Daoy (cell line): ENCODE data around the gene FLOT1. TPM values are rescaled to one million over a fixed set of nuclear protein-coding genes. Genes with fewer than 3 reads are reported as not detected.
"Not testable (repeated sequence)": the region's sequence is repeated elsewhere in the genome, so short reads cannot be mapped to it uniquely, and the experiment has no call there.

ENCODE experiments used
- DNase-seq: peaks from one replicate; pipeline ENCODE4 v3.0.0-alpha.2; 2015; ENCODE audit warnings: low read depth
- total RNA-seq: library from RNA; depleted of rRNA; stranded (reverse); fragments of >200 nt; shearing (Covaris generic); gene quantifications from 2 replicates; pipeline ENCODE4 v1.2.3, GENCODE V29; 2014

Gene FLOT1
- total RNA-seq, 1 experiment from 2014 or later, result 430 TPM

- not testable (repeated sequence) for DNase-seq
Observed at GRCh38 chr6:30723843-30724741, 18.4 kb downstream of the FLOT1 start.

GRCh38 chr6:30723159-30723842, 19.2 kb downstream of the FLOT1 start:
- DNase-seq, result not testable (repeated sequence)

GRCh38 chr6:30722280-30723112, 20.0 kb downstream of the FLOT1 start:
- DNase-seq, result peak; percentile 83

GRCh38 chr6:30722025-30722279, 20.5 kb downstream of the FLOT1 start:
- not testable (repeated sequence) for DNase-seq

GRCh38 chr6:30721198-30722024, 21.1 kb downstream of the FLOT1 start:
- peak; percentile 95 for DNase-seq

- peak; percentile 69 for DNase-seq
Observed at GRCh38 chr6:30720738-30721197, 21.7 kb downstream of the FLOT1 start.

- DNase-seq, result peak; percentile 100
Observed at GRCh38 chr6:30719791-30720737, 22.4 kb downstream of the FLOT1 start, which contains the start of gene TUBB. Gene TUBB, plus strand, starts transcription at chr6:30720352. Its CDS starts 155 bp downstream, at chr6:30720507.

GRCh38 chr6:30719356-30719755, 23.1 kb downstream of the FLOT1 start:
- DNase-seq, result no peak

- DNase-seq, result not testable (repeated sequence)
Observed at GRCh38 chr6:30717845-30718720, 24.4 kb downstream of the FLOT1 start.

- peak; percentile 100 for DNase-seq
Observed at GRCh38 chr6:30717129-30717844, 25.2 kb downstream of the FLOT1 start, which contains the start of gene MDC1. Gene MDC1, minus strand, starts transcription at chr6:30717281. Its CDS starts 2,106 bp downstream, at chr6:30715175.

GRCh38 chr6:30716879-30717128, 25.7 kb downstream of the FLOT1 start:
- DNase-seq, result no peak

- DNase-seq, result no peak
Observed at GRCh38 chr6:30714263-30714662, 28.2 kb downstream of the FLOT1 start.

GRCh38 chr6:30712441-30712945, 30.0 kb downstream of the FLOT1 start:
- no peak for DNase-seq

GRCh38 chr6:30711758-30712380, 30.6 kb downstream of the FLOT1 start:
- no peak for DNase-seq

GRCh38 chr6:30709101-30709868, 33.2 kb downstream of the FLOT1 start:
- no peak for DNase-seq

GRCh38 chr6:30707281-30707850, 35.1 kb downstream of the FLOT1 start:
- DNase-seq, result no peak

- no peak for DNase-seq
Observed at GRCh38 chr6:30705620-30706019, 36.9 kb downstream of the FLOT1 start.
